ENCODE results near the gene PDE9A.

DNA sequence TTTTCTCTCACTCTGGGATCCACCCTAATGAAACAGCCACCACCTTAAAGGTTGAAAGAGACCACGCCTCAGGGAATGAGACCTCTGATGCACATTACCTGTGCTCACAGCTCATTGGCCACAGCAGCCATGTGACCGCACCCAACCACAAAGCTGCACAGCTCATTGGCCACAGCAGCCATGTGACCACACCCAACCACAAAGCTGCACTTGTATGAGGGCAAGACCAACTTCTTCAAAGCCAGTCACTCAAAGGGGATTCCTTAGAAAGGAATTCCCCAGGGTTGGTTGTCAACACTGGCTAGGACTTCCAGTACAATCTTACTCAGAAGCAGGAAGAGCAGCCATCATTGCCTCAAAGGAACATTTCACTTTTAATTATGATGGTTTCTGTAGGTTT, 43.6 kb upstream of the PDE9A start:
- TF ChIP-seq PKNOX1 (IDR thresholded peaks at IDR 0.05) (no peak), SUZ12 (IDR thresholded peaks at IDR 0.05) (no peak), L3MBTL2 (conservative IDR thresholded peaks at IDR 0.05) (no peak), SP1 (IDR thresholded peaks at IDR 0.05) (no peak)
